ENCODE data around the gene FAM170B.

Gene FAM170B

GRCh38 chr10:49118430-49119074, 15.3 kb downstream of the FAM170B start:
- no peak for DNase-seq

- DNase-seq: no peak
Measured at GRCh38 chr10:49117376-49118070, 16.3 kb downstream of the FAM170B start.

GRCh38 chr10:49116509-49117375, 17.1 kb downstream of the FAM170B start:
- no peak for DNase-seq

- DNase-seq: no peak
Measured at GRCh38 chr10:49115796-49116508, 17.9 kb downstream of the FAM170B start.

GRCh38 chr10:49115015-49115795, 18.6 kb downstream of the FAM170B start, which contains the start of gene VSTM4:
TSS of gene VSTM4 (minus strand) at chr10:49115522. CDS start at chr10:49115485, 37 bp downstream.
- no peak for DNase-seq

- no peak for DNase-seq
Measured at GRCh38 chr10:49114718-49115014, 19.2 kb downstream of the FAM170B start.

GRCh38 chr10:49113741-49114141, 20.1 kb downstream of the FAM170B start:
- no peak for DNase-seq

GRCh38 chr10:49112851-49113250, 21.0 kb downstream of the FAM170B start:
- no peak for DNase-seq

- DNase-seq: no peak
Measured at GRCh38 chr10:49112098-49112497, 21.7 kb downstream of the FAM170B start.

- DNase-seq: no peak
Measured at GRCh38 chr10:49111320-49111698, 22.5 kb downstream of the FAM170B start.

GRCh38 chr10:49110684-49111319, 23.0 kb downstream of the FAM170B start:
- DNase-seq: no peak

- DNase-seq: no peak
Measured at GRCh38 chr10:49109669-49110340, 24.0 kb downstream of the FAM170B start.

- DNase-seq: no peak
Measured at GRCh38 chr10:49108656-49109055, 25.2 kb downstream of the FAM170B start.

GRCh38 chr10:49107887-49108267, 25.9 kb downstream of the FAM170B start:
- DNase-seq: no peak

- DNase-seq: no peak
Measured at GRCh38 chr10:49107111-49107886, 26.5 kb downstream of the FAM170B start.

- no peak for DNase-seq
Measured at GRCh38 chr10:49106451-49106850, 27.4 kb downstream of the FAM170B start.

- DNase-seq: no peak
Measured at GRCh38 chr10:49105076-49105475, 28.7 kb downstream of the FAM170B start.

GRCh38 chr10:49104323-49104722, 29.5 kb downstream of the FAM170B start:
- no peak for DNase-seq

- DNase-seq: no peak
Measured at GRCh38 chr10:49103761-49104160, 30.1 kb downstream of the FAM170B start.

- no peak for DNase-seq
Measured at GRCh38 chr10:49099046-49099445, 34.8 kb downstream of the FAM170B start.
